Measurements from ENCODE around the gene TMEM205. TPM values are rescaled to one million over a fixed set of nuclear protein-coding genes. Genes with fewer than 3 reads are reported as not detected.

The TMEM205 gene
- total RNA-seq, 2 experiments from 2014 or later: 8.8 to 10.4 TPM

GRCh38 chr19:11365557-11366117, 19.6 kb upstream of the TMEM205 start:
- H3K27me3 Mint-ChIP-seq: no peaks in the 10 kb centered on the region
- POLR2A ChIA-PET: interaction anchor here (1.0 kb wide), 1 partner anchor 9 kb away, joined by 3 read pairs; the partner anchor contains the start of gene SWSAP1
- Histone ChIP-seq H3K9me3 (ENCODE audit: control insufficient read depth in 1 of 2, insufficient read depth in 1 of 2, low read length in 2 of 2) (peaks cover 0 to 7% of the 10 kb centered on the region in 2 experiments), H3K36me3 (ENCODE audit: insufficient read depth, low read length) (peaks cover 18% of the 10 kb centered on the region), H3K4me1 (ENCODE audit: insufficient read depth, low read length) (no peaks in the 10 kb centered on the region), H3K27me3 (ENCODE audit: control insufficient read depth in 1 of 2, insufficient read depth in 2 of 2, low read length in 2 of 2) (no peaks in the 10 kb centered on the region), H3K4me3 (ENCODE audit: low read length) (no peak overlapping the region), H3K27ac (ENCODE audit: low read depth in 1 of 2, low read length in 2 of 2) (no peak overlapping the region)
- CTCF ChIA-PET: no interaction called here
- intact Hi-C loops (cut with DNase I, micrococcal nuclease): no loop called here
- DNase-seq (no peak), ATAC-seq (ENCODE audit: poor library complexity) (no peak)
- no peak for TF ChIP-seq CTCF (IDR thresholded peaks at IDR 0.05)
- H3K4me1 Mint-ChIP-seq (ENCODE audit: low read depth): no peaks in the 10 kb centered on the region
- no peak overlapping the region for H3K4me3 Mint-ChIP-seq
- no peak overlapping the region for H3K27ac Mint-ChIP-seq
- peaks cover 34% of the 10 kb centered on the region for H3K36me3 Mint-ChIP-seq (ENCODE audit: low read depth)
- H3K9me3 Mint-ChIP-seq: no peaks in the 10 kb centered on the region

GRCh38 chr19:11364935-11365334, 18.9 kb upstream of the TMEM205 start:
- Histone ChIP-seq H3K4me1 (ENCODE audit: insufficient read depth, low read length) (no peaks in the 10 kb centered on the region), H3K27me3 (ENCODE audit: control insufficient read depth in 1 of 2, insufficient read depth in 2 of 2, low read length in 2 of 2) (no peaks in the 10 kb centered on the region), H3K27ac (ENCODE audit: low read depth in 1 of 2, low read length in 2 of 2) (no peak overlapping the region), H3K4me3 (ENCODE audit: low read length) (no peak overlapping the region), H3K36me3 (ENCODE audit: insufficient read depth, low read length) (peaks cover 18% of the 10 kb centered on the region), H3K9me3 (ENCODE audit: control insufficient read depth in 1 of 2, insufficient read depth in 1 of 2, low read length in 2 of 2) (peaks cover 0 to 7% of the 10 kb centered on the region in 2 experiments)
- intact Hi-C loops (cut with DNase I, micrococcal nuclease): no loop called here
- no peak for DNase-seq
- CTCF ChIA-PET: no interaction called here
- no peaks in the 10 kb centered on the region for H3K4me1 Mint-ChIP-seq (ENCODE audit: low read depth)
- no peaks in the 10 kb centered on the region for H3K9me3 Mint-ChIP-seq
- no peak overlapping the region for H3K4me3 Mint-ChIP-seq
- H3K36me3 Mint-ChIP-seq (ENCODE audit: low read depth): peaks cover 33% of the 10 kb centered on the region
- no peak for TF ChIP-seq CTCF (IDR thresholded peaks at IDR 0.05)
- no peak for ATAC-seq (ENCODE audit: poor library complexity)
- POLR2A ChIA-PET: interaction anchor here (1.0 kb wide), 1 partner anchor 10 kb away, joined by 3 read pairs; the partner anchor contains the start of gene SWSAP1
- no peak overlapping the region for H3K27ac Mint-ChIP-seq
- no peaks in the 10 kb centered on the region for H3K27me3 Mint-ChIP-seq

GRCh38 chr19:11364296-11364904, 18.3 kb upstream of the TMEM205 start:
- no peak for DNase-seq
- Histone ChIP-seq H3K4me3 (ENCODE audit: low read length) (no peak overlapping the region), H3K9me3 (ENCODE audit: control insufficient read depth in 1 of 2, insufficient read depth in 1 of 2, low read length in 2 of 2) (peaks cover 0 to 7% of the 10 kb centered on the region in 2 experiments), H3K27ac (ENCODE audit: low read depth in 1 of 2, low read length in 2 of 2) (no peak overlapping the region), H3K4me1 (ENCODE audit: insufficient read depth, low read length) (no peaks in the 10 kb centered on the region), H3K27me3 (ENCODE audit: control insufficient read depth in 1 of 2, insufficient read depth in 2 of 2, low read length in 2 of 2) (no peaks in the 10 kb centered on the region), H3K36me3 (ENCODE audit: insufficient read depth, low read length) (peaks cover 14% of the 10 kb centered on the region)
- Mint-ChIP-seq H3K4me1 (ENCODE audit: low read depth) (no peaks in the 10 kb centered on the region), H3K27me3 (no peaks in the 10 kb centered on the region), H3K4me3 (no peak overlapping the region), H3K9me3 (no peaks in the 10 kb centered on the region), H3K36me3 (ENCODE audit: low read depth) (peaks cover 32% of the 10 kb centered on the region), H3K27ac (no peak overlapping the region)
- CTCF ChIA-PET: no interaction called here
- intact Hi-C loops (cut with DNase I, micrococcal nuclease): no loop called here
- POLR2A ChIA-PET: interaction anchor here (1.0 kb wide), 1 partner anchor 10 kb away, joined by 3 read pairs; the partner anchor contains the start of gene SWSAP1
- no peak for ATAC-seq (ENCODE audit: poor library complexity)
- TF ChIP-seq CTCF (IDR thresholded peaks at IDR 0.05): no peak

Measured in CD4-positive, alpha-beta T cell (primary cell).